Stimulated activated CD4-positive, alpha-beta T cell treated with anti-CD3 and anti-CD28 coated beads, Interleukin-1b, Interleukin-23, amount 100 ng/mL, for 1 hour (primary cell): ENCODE measurements around the gene MITD1.
A peak's percentile ranks its signal among the peaks of the same experiment; 100 is the strongest.
"Not testable (repeated sequence)": the region's sequence is repeated elsewhere in the genome, so short reads cannot be mapped to it uniquely, and the experiment has no call there.

Experiments used
- DNase-seq, 2 donors: peaks; one replicate each; pipeline ENCODE4 v3.0.0-alpha.2; 2020; ENCODE audit warnings: low read depth in 2 of 2

The MITD1 gene

GRCh38 chr2:99154643-99155536 is 26.0 kb downstream of the MITD1 start, which contains the start of the genes LIPT1 and TSGA10:
TSS of gene LIPT1 (plus strand) at chr2:99154967. CDS start at chr2:99161958, 6,991 bp downstream.
TSS of gene TSGA10 (minus strand) at chr2:99154942. CDS start at chr2:99109439, 45,503 bp downstream.
- peak; percentile 76 to 78 for DNase-seq

GRCh38 chr2:99153921-99154604 is 26.8 kb downstream of the MITD1 start:
- DNase-seq: no peak

GRCh38 chr2:99152199-99152895 is 28.5 kb downstream of the MITD1 start:
- DNase-seq: no peak

- DNase-seq: no peak
Observed at GRCh38 chr2:99150706-99151105, 30.2 kb downstream of the MITD1 start.

- peak; percentile 92 for DNase-seq
Observed at GRCh38 chr2:99141110-99142108, 39.4 kb downstream of the MITD1 start, which contains the start of gene C2orf15. TSS of gene C2orf15 (plus strand) at chr2:99141707. CDS start at chr2:99150559, 8,852 bp downstream.

- DNase-seq: no peak
Observed at GRCh38 chr2:99140860-99141109, 40.1 kb downstream of the MITD1 start.

- no peak for DNase-seq
Observed at GRCh38 chr2:99140056-99140859, 40.6 kb downstream of the MITD1 start.

GRCh38 chr2:99139003-99139402 is 41.9 kb downstream of the MITD1 start:
- no peak for DNase-seq

GRCh38 chr2:99135044-99135556 is 45.8 kb downstream of the MITD1 start:
- not testable (repeated sequence) for DNase-seq

GRCh38 chr2:99127981-99128380 is 52.9 kb downstream of the MITD1 start:
- DNase-seq: no peak
